Mesodermal cell (in vitro differentiated cells): ENCODE results near the gene JARID2.

Experiments
- H3K27ac ChIP-seq: 2 replicates; pipeline ENCODE4 v1.7.0; 2013; ENCODE audit warnings: mild to moderate bottlenecking, low read depth, low read length, moderate library complexity; ENCODE audit not compliant: severe bottlenecking
- H3K36me3 ChIP-seq: 2 replicates; pipeline ENCODE4 v1.7.1; 2013; ENCODE audit warnings: mild to moderate bottlenecking, low read length, moderate library complexity; ENCODE audit not compliant: control insufficient read depth, insufficient read depth
- H3K4me1 ChIP-seq: one replicate; pipeline ENCODE4 v1.7.1; 2013; ENCODE audit warnings: mild to moderate bottlenecking, low read length; ENCODE audit not compliant: insufficient read depth, control insufficient read depth, poor library complexity, severe bottlenecking
- H3K4me3 ChIP-seq: 2 replicates; pipeline ENCODE4 v1.7.0; 2013; ENCODE audit warnings: low read length, control low read depth, mild to moderate bottlenecking; ENCODE audit not compliant: insufficient read depth, poor library complexity, severe bottlenecking; ENCODE audit errors: extremely low read depth
- H3K9me3 ChIP-seq: 2 replicates; pipeline ENCODE4 v1.7.1; 2013; ENCODE audit warnings: mild to moderate bottlenecking, low read length, moderate library complexity; ENCODE audit not compliant: control insufficient read depth
- WGBS, 2 experiments: methylation state at CpG; one replicate each; pipeline ENCODE4 v1.1.5; 2013; ENCODE audit warnings: missing lambda C conversion rate in 2 of 2; ENCODE audit not compliant: insufficient coverage in 2 of 2; 5-methylcytosine and 5-hydroxymethylcytosine counted together

Gene JARID2

GRCh38 chr6:15470746-15471145 lies 224.9 kb downstream of the JARID2 start:
- no peak overlapping the region for H3K27ac ChIP-seq
- H3K9me3 ChIP-seq: no peaks in the 10 kb centered on the region
- no peaks in the 10 kb centered on the region for H3K4me1 ChIP-seq
- 94% methylated on average over 7 to 8 of the region's 8 CpGs for WGBS, 2 experiments
- no peak overlapping the region for H3K4me3 ChIP-seq
- peaks cover 41% of the 10 kb centered on the region for H3K36me3 ChIP-seq

- 100% methylated on average over 1 of the region's 3 CpGs; no CpG with 5 or more reads in 1 of the 2 experiments for WGBS, 2 experiments
- Histone ChIP-seq H3K36me3 (peaks cover 38% of the 10 kb centered on the region), H3K4me1 (no peaks in the 10 kb centered on the region), H3K9me3 (no peaks in the 10 kb centered on the region), H3K4me3 (no peak overlapping the region), H3K27ac (no peak overlapping the region)
Measured at GRCh38 chr6:15472621-15473020, 226.8 kb downstream of the JARID2 start.

- peaks cover 38% of the 10 kb centered on the region for H3K36me3 ChIP-seq
- 92 to 98% methylated on average over 5 of the region's 7 CpGs for WGBS, 2 experiments
- H3K4me1 ChIP-seq: no peaks in the 10 kb centered on the region
- H3K27ac ChIP-seq: no peak overlapping the region
- no peak overlapping the region for H3K4me3 ChIP-seq
- H3K9me3 ChIP-seq: no peaks in the 10 kb centered on the region
Measured at GRCh38 chr6:15473174-15473573, 227.3 kb downstream of the JARID2 start.

GRCh38 chr6:15473741-15474161 lies 227.9 kb downstream of the JARID2 start:
- Histone ChIP-seq H3K36me3 (peaks cover 33% of the 10 kb centered on the region), H3K9me3 (no peaks in the 10 kb centered on the region), H3K4me3 (no peak overlapping the region), H3K4me1 (no peaks in the 10 kb centered on the region), H3K27ac (no peak overlapping the region)
- WGBS, 2 experiments: 85 to 94% methylated on average over 4 of the region's 6 CpGs

- Histone ChIP-seq H3K9me3 (no peaks in the 10 kb centered on the region), H3K4me1 (no peaks in the 10 kb centered on the region), H3K27ac (no peak overlapping the region), H3K4me3 (no peak overlapping the region), H3K36me3 (peaks cover 29% of the 10 kb centered on the region)
- 100% methylated on average over 1 of the region's 2 CpGs; no CpG with 5 or more reads in 1 of the 2 experiments for WGBS, 2 experiments
Measured at GRCh38 chr6:15474196-15474595, 228.3 kb downstream of the JARID2 start.

- no peak overlapping the region for H3K27ac ChIP-seq
- 86 to 88% methylated on average over 2 of the region's 6 CpGs for WGBS, 2 experiments
- no peaks in the 10 kb centered on the region for H3K9me3 ChIP-seq
- H3K4me3 ChIP-seq: no peak overlapping the region
- H3K4me1 ChIP-seq: no peaks in the 10 kb centered on the region
- peaks cover 23% of the 10 kb centered on the region for H3K36me3 ChIP-seq
Measured at GRCh38 chr6:15475261-15475660, 229.4 kb downstream of the JARID2 start.

- peaks cover 18% of the 10 kb centered on the region for H3K36me3 ChIP-seq
- H3K4me3 ChIP-seq: no peak overlapping the region
- no peak overlapping the region for H3K27ac ChIP-seq
- no peaks in the 10 kb centered on the region for H3K4me1 ChIP-seq
- no peaks in the 10 kb centered on the region for H3K9me3 ChIP-seq
- WGBS, 2 experiments: 80 to 100% methylated on average over 1 to 2 of the region's 4 CpGs
Measured at GRCh38 chr6:15475872-15476271, 230.0 kb downstream of the JARID2 start.

- Histone ChIP-seq H3K9me3 (no peaks in the 10 kb centered on the region), H3K4me3 (no peak overlapping the region), H3K36me3 (peaks cover 14% of the 10 kb centered on the region), H3K4me1 (no peaks in the 10 kb centered on the region), H3K27ac (no peak overlapping the region)
- WGBS, 2 experiments: 87 to 92% methylated on average over 4 of the region's 7 CpGs
Measured at GRCh38 chr6:15476631-15477380, 230.9 kb downstream of the JARID2 start.

- no peaks in the 10 kb centered on the region for H3K9me3 ChIP-seq
- H3K36me3 ChIP-seq: peaks cover 14% of the 10 kb centered on the region
- no peak overlapping the region for H3K4me3 ChIP-seq
- H3K4me1 ChIP-seq: no peaks in the 10 kb centered on the region
- H3K27ac ChIP-seq: no peak overlapping the region
- WGBS, 2 experiments: 50 to 63% methylated on average over 2 to 4 of the region's 5 CpGs
Measured at GRCh38 chr6:15477746-15478145, 231.9 kb downstream of the JARID2 start.

GRCh38 chr6:15479761-15480160 lies 233.9 kb downstream of the JARID2 start:
- H3K4me3 ChIP-seq: no peak overlapping the region
- peaks cover 11% of the 10 kb centered on the region for H3K36me3 ChIP-seq
- no peaks in the 10 kb centered on the region for H3K4me1 ChIP-seq
- H3K9me3 ChIP-seq: no peaks in the 10 kb centered on the region
- 92 to 93% methylated on average over 2 to 3 of the region's 5 CpGs for WGBS, 2 experiments
- no peak overlapping the region for H3K27ac ChIP-seq

- WGBS, 2 experiments: 60 to 97% methylated on average over 1 to 6 of the region's 7 CpGs
- Histone ChIP-seq H3K36me3 (peaks cover 4% of the 10 kb centered on the region), H3K4me3 (no peak overlapping the region), H3K4me1 (no peaks in the 10 kb centered on the region), H3K27ac (no peak overlapping the region), H3K9me3 (no peaks in the 10 kb centered on the region)
Measured at GRCh38 chr6:15480525-15480924, 234.7 kb downstream of the JARID2 start.
